H1 (cell line): ENCODE results near the gene ZNF302. TPM values are rescaled to one million over a fixed set of nuclear protein-coding genes. Genes with fewer than 3 reads are reported as not detected.

ENCODE experiments used
- BACH1 ChIP-seq: IDR thresholded peaks from 2 replicates; pipeline ENCODE4 v1.6.1; 2012; ENCODE audit warnings: low read length, improper control_type of control experiment
- BCL11A ChIP-seq, 2 experiments: IDR thresholded peaks; one replicate each; pipeline ENCODE4 v1.6.1; 2011; ENCODE audit warnings: low read depth in 2 of 2, low read length in 2 of 2, mild to moderate bottlenecking in 2 of 2
- CBX8 ChIP-seq: fragments of 300-800, 300-1000 bp; sonication (generic); IDR thresholded peaks from 2 replicates; pipeline ENCODE4 v1.7.1; 2016; ENCODE audit warnings: low read depth, low read length, borderline replicate concordance
- CHD1 ChIP-seq: IDR thresholded peaks from 2 replicates; pipeline ENCODE4 v1.6.1; 2012; ENCODE audit warnings: low read depth, low read length, improper control_type of control experiment
- CTBP2 ChIP-seq: IDR thresholded peaks from 2 replicates; pipeline ENCODE4 v1.7.0; 2011; ENCODE audit warnings: borderline replicate concordance, mild to moderate bottlenecking, moderate library complexity, mixed read lengths, low read length; ENCODE audit not compliant: insufficient read depth, insufficient read length
- GTF2F1 ChIP-seq: IDR thresholded peaks from 2 replicates; pipeline ENCODE4 v1.6.1; 2012; ENCODE audit warnings: low read depth, low read length, improper control_type of control experiment, borderline replicate concordance
- JUN ChIP-seq: IDR thresholded peaks from 2 replicates; pipeline ENCODE4 v1.6.1; 2011; ENCODE audit warnings: low read depth, mild to moderate bottlenecking, improper control_type of control experiment, low read length
- KDM4A ChIP-seq: IDR thresholded peaks from one replicate; pipeline ENCODE4 v1.7.1; 2012; ENCODE audit warnings: low read depth, mild to moderate bottlenecking, moderate library complexity, low read length, inconsistent platforms; ENCODE audit not compliant: severe bottlenecking
- MAFK ChIP-seq: IDR thresholded peaks from 2 replicates; pipeline ENCODE4 v1.6.1; 2012; ENCODE audit warnings: low read depth, mild to moderate bottlenecking, improper control_type of control experiment, low read length
- POU5F1 ChIP-seq: IDR thresholded peaks from 2 replicates; pipeline ENCODE4 v1.6.1; 2011; ENCODE audit warnings: low read depth, mild to moderate bottlenecking, low read length, moderate library complexity
- RBBP5 ChIP-seq: IDR thresholded peaks from 2 replicates; pipeline ENCODE4 v1.7.1; 2012; ENCODE audit warnings: low read depth, mild to moderate bottlenecking, inconsistent platforms, low read length, moderate library complexity, borderline replicate concordance
- RFX5 ChIP-seq: IDR thresholded peaks from 2 replicates; pipeline ENCODE4 v1.6.1; 2011; ENCODE audit warnings: low read depth, low read length, improper control_type of control experiment, borderline replicate concordance
- RNF2 ChIP-seq: fragments of 200-900, 300-1000 bp; sonication (generic); IDR thresholded peaks from 2 replicates; pipeline ENCODE4 v1.7.1; 2016; ENCODE audit warnings: borderline replicate concordance, low read depth, mild to moderate bottlenecking, antibody characterized with exemption, low read length; ENCODE audit not compliant: poor library complexity, severe bottlenecking; ENCODE audit errors: missing control alignments
- SAP30 ChIP-seq: fragments of 300-600 bp; sonication (generic); IDR thresholded peaks from 2 replicates; pipeline ENCODE4 v1.7.1; 2012; ENCODE audit warnings: low read length, moderate library complexity, mild to moderate bottlenecking, inconsistent platforms; ENCODE audit not compliant: insufficient read depth, insufficient replicate concordance
- SIX5 ChIP-seq: IDR thresholded peaks from 2 replicates; pipeline ENCODE4 v1.6.1; 2011; ENCODE audit warnings: mild to moderate bottlenecking, low read depth, low read length
- SP2 ChIP-seq: IDR thresholded peaks from 2 replicates; pipeline ENCODE4 v1.6.1; 2012; ENCODE audit warnings: mild to moderate bottlenecking, low read length, inconsistent platforms
- SUZ12 ChIP-seq: fragments of 200-600 bp; sonication (generic); IDR thresholded peaks from 2 replicates; pipeline ENCODE4 v1.6.1; 2012; ENCODE audit warnings: mild to moderate bottlenecking, inconsistent platforms, low read length, moderate library complexity, mixed read lengths
- TAF7 ChIP-seq: optimal IDR thresholded peaks from 2 replicates; pipeline ENCODE3; 2011; ENCODE audit warnings: low read depth, mild to moderate bottlenecking, inconsistent platforms, low read length, moderate library complexity, borderline replicate concordance
- TBP ChIP-seq: IDR thresholded peaks from 2 replicates; pipeline ENCODE4 v1.6.1; 2011; ENCODE audit warnings: low read depth, low read length, improper control_type of control experiment
- polyA plus RNA-seq, 7 experiments: library from polyadenylated mRNA; depleted of rRNA in 3 of 7; stranded (reverse) in 5 of 7; unstranded in 2 of 7; fragments of >200 nt in 5 of 7; fragments of 200-250 nt in 2 of 7; gene quantifications; 1 replicate in 5 of 7; 2 replicates in 1 of 7; 4 replicates in 1 of 7; pipeline versions ENCODE4 v1.2.1 to v1.2.3, GENCODE V29; 2011 to 2013; ENCODE audit warnings: missing spikeins in 2 of 7, mixed read lengths in 2 of 7
- total RNA-seq: library from RNA; stranded (reverse); fragmentation: NEBNext Ultra II Directional; extraction: Animal tissue kit (Norgen Biotek cat#: 25700); gene quantifications from 2 replicates; pipeline ENCODE4 v1.2.1, GENCODE V29; 2021
- TF ChIP-seq, protein P1 (sequence below): IDR thresholded peaks from 2 replicates; pipeline ENCODE4 v1.6.1; 2011; ENCODE audit warnings: low read depth, mild to moderate bottlenecking, low read length; ENCODE audit not compliant: insufficient read depth

ZNF302 gene
- total and polyA plus RNA-seq, 2 of the 8 experiments (the other 6 are each of a cell fraction or from before 2014, with no cell fraction given): 9.1 to 20.4 TPM

DNA sequence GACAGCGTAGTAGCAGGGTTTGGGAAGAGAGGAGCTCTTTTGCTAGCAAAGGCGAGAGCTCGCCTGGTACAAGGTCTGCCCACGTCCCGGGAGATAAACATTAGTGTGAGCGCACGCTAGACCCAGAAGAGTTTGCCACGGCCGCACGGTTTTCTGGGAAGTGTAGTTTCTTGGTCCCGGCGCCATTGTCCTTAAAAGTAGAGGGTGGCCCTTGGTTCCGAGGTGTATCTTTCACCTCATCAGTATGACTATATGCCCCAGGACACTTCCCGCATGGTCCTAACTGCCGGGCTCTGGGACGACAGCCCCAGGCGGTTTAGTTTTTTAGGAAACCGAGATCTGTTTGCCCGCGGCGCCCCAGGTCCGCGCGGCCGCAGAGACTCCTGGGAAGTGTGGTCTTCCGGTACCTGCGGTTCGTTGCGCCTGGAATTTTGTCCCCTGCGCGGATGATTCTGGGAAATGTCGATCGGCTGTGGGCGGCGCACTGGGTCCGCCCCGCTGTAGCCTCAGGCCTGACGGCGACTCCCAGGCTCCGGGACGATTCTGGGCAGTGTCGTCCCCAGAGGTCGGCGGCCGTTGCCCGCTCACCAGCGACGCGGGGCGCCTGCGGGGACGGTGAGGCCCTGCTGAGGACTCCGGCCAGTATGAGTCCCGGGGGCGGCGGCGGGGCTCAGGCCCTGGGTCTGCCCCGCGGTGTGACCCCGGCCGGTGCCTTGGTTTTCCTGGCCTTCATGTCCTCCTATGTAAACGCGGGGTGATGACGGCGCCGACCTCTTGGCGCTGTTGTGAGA, 56.5 kb downstream of the ZNF302 start, which contains the start of gene ZNF181 (continued):
- TF ChIP-seq SUZ12 (no peak), CBX8 (no peak), SP2 (no peak), JUN (no peak), CHD1 (no peak), TAF7 (peak; percentile 79), RFX5 (no peak), CTBP2 (no peak), RBBP5 (peak; percentile 61; the same call in 1 of the 2 replicates), BCL11A (IDR thresholded peaks at IDR 0.05; ENCODE audit: low read depth in 2 of 2, low read length in 2 of 2) (no peak), BACH1 (peak; percentile 53; the same call in 1 of the 2 replicates), SAP30 (no peak), RNF2 (no peak), TBP (peak; percentile 59), SIX5 (peak; percentile 44), POU5F1 (no peak), KDM4A (peak; percentile 99), GTF2F1 (peak; percentile 79; the same call in 1 of the 2 replicates), MAFK (no peak)
- TF ChIP-seq, protein P1, sequence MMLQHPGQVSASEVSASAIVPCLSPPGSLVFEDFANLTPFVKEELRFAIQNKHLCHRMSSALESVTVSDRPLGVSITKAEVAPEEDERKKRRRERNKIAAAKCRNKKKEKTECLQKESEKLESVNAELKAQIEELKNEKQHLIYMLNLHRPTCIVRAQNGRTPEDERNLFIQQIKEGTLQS: no peak
